Activated naive CD4-positive, alpha-beta T cell treated with anti-CD3 and anti-CD28 coated beads, Interleukin-2, amount 10 ng/mL, durations not matched to agents 7 days and 5 days (primary cell): Measurements from ENCODE around the gene COCH.
"Not testable (repeated sequence)": the region's sequence is repeated elsewhere in the genome, so short reads cannot be mapped to it uniquely, and the experiment has no call there.

Experiments used
- CTCF ChIA-PET: fragments of 350-600 bp; sonication (Branson Sonifier 250); formaldehyde crosslinking; loops from one replicate; lab custom pipeline; 2021; ENCODE audit warnings: antibody characterized with exemption; lab: Charles Lee
- DNase-seq: peaks from one replicate; pipeline ENCODE4 v3.0.0-alpha.2; 2020
- H3K27ac Mint-ChIP-seq: one replicate; pipeline ENCODE4 v1.8.0; 2021; ENCODE audit warnings: mild to moderate bottlenecking, moderate library complexity, mixed read lengths
- H3K27me3 Mint-ChIP-seq: one replicate; pipeline ENCODE4 v1.8.0; 2021; ENCODE audit warnings: mild to moderate bottlenecking, mixed read lengths
- H3K36me3 Mint-ChIP-seq: one replicate; pipeline ENCODE4 v1.8.0; 2021; ENCODE audit warnings: mixed read lengths
- H3K4me1 Mint-ChIP-seq: one replicate; pipeline ENCODE4 v1.8.0; 2021; ENCODE audit warnings: mixed read lengths
- H3K4me3 Mint-ChIP-seq: one replicate; pipeline ENCODE4 v1.8.0; 2021; ENCODE audit warnings: mild to moderate bottlenecking, moderate library complexity, mixed read lengths
- H3K9me3 Mint-ChIP-seq: one replicate; pipeline ENCODE4 v1.8.0; 2021; ENCODE audit warnings: mixed read lengths

The COCH gene

GRCh38 chr14:30928462-30928861, 54.1 kb downstream of the COCH start:
- no peak overlapping the region for H3K27ac Mint-ChIP-seq
- H3K36me3 Mint-ChIP-seq = peaks cover 8% of the 10 kb centered on the region
- H3K4me1 Mint-ChIP-seq = peaks cover 6% of the 10 kb centered on the region
- DNase-seq = no peak
- H3K4me3 Mint-ChIP-seq = no peak overlapping the region
- H3K27me3 Mint-ChIP-seq = no peaks in the 10 kb centered on the region
- CTCF ChIA-PET = interaction anchor here (1.2 kb wide), 1 partner anchor 11 kb away, joined by 3 read pairs; no protein-coding TSS in a partner anchor
- H3K9me3 Mint-ChIP-seq = no peaks in the 10 kb centered on the region

- DNase-seq, H3K27ac Mint-ChIP-seq, H3K4me3 Mint-ChIP-seq, CTCF ChIA-PET, H3K9me3 Mint-ChIP-seq, H3K27me3 Mint-ChIP-seq, H3K4me1 Mint-ChIP-seq: not testable (repeated sequence)
- H3K36me3 Mint-ChIP-seq = peaks cover 20% of the 10 kb centered on the region
These were observed 59.6 kb downstream of the COCH start for GRCh38 chr14:30933937-30934336.

- H3K27me3 Mint-ChIP-seq = no peaks in the 10 kb centered on the region
These were observed 61.1 kb downstream of the COCH start for GRCh38 chr14:30935445-30935844.

GRCh38 chr14:30938617-30939016, 64.3 kb downstream of the COCH start:
- H3K27me3 Mint-ChIP-seq = no peaks in the 10 kb centered on the region
- H3K9me3 Mint-ChIP-seq = no peaks in the 10 kb centered on the region
- H3K36me3 Mint-ChIP-seq = peaks cover 34% of the 10 kb centered on the region
- CTCF ChIA-PET = no interaction called here
- no peaks in the 10 kb centered on the region for H3K4me1 Mint-ChIP-seq
- H3K27ac Mint-ChIP-seq = no peak overlapping the region
- H3K4me3 Mint-ChIP-seq = no peak overlapping the region
- DNase-seq = no peak

More at GRCh38 chr14:30935445-30935844, 61.1 kb downstream of the COCH start:
- DNase-seq = no peak
- H3K9me3 Mint-ChIP-seq = no peaks in the 10 kb centered on the region
- H3K4me1 Mint-ChIP-seq = no peaks in the 10 kb centered on the region
- no peak overlapping the region for H3K27ac Mint-ChIP-seq
- H3K36me3 Mint-ChIP-seq = peaks cover 22% of the 10 kb centered on the region
- CTCF ChIA-PET = no interaction called here
- no peak overlapping the region for H3K4me3 Mint-ChIP-seq
